Superior temporal gyrus (tissue), 1 donor: ENCODE measurements around the gene SCUBE1.

ENCODE experiments used
- DNase-seq: peaks from one replicate; pipeline ENCODE4 v3.0.0-alpha.2; 2016; ENCODE audit errors: extremely low spot score

Gene SCUBE1

GRCh38 chr22:43260331-43261231 is 82.6 kb downstream of the SCUBE1 start:
- DNase-seq, result no peak

- DNase-seq, result no peak
Observed at GRCh38 chr22:43257961-43258360, 85.2 kb downstream of the SCUBE1 start.

GRCh38 chr22:43257549-43257948 is 85.6 kb downstream of the SCUBE1 start:
- DNase-seq, result no peak

- DNase-seq, result no peak
Observed at GRCh38 chr22:43256976-43257545, 86.1 kb downstream of the SCUBE1 start.

GRCh38 chr22:43256569-43256968 is 86.6 kb downstream of the SCUBE1 start:
- DNase-seq, result no peak

GRCh38 chr22:43255299-43255698 is 87.9 kb downstream of the SCUBE1 start:
- no peak for DNase-seq

- no peak for DNase-seq
Observed at GRCh38 chr22:43253839-43254238, 89.3 kb downstream of the SCUBE1 start.

- DNase-seq, result no peak
Observed at GRCh38 chr22:43252319-43252718, 90.9 kb downstream of the SCUBE1 start.

- DNase-seq, result no peak
Observed at GRCh38 chr22:43249789-43250471, 93.2 kb downstream of the SCUBE1 start.

GRCh38 chr22:43247546-43248260 is 95.5 kb downstream of the SCUBE1 start:
- DNase-seq, result no peak

GRCh38 chr22:43246188-43246587 is 97.0 kb downstream of the SCUBE1 start:
- DNase-seq, result no peak

- DNase-seq, result no peak
Observed at GRCh38 chr22:43245717-43246116, 97.5 kb downstream of the SCUBE1 start.

- DNase-seq, result no peak
Observed at GRCh38 chr22:43244803-43245527, 98.2 kb downstream of the SCUBE1 start.

GRCh38 chr22:43244402-43244801 is 98.8 kb downstream of the SCUBE1 start:
- DNase-seq, result no peak

GRCh38 chr22:43243324-43243723 is 99.8 kb downstream of the SCUBE1 start:
- DNase-seq, result no peak

GRCh38 chr22:43242627-43243026 is 100.5 kb downstream of the SCUBE1 start:
- DNase-seq, result no peak

GRCh38 chr22:43241699-43242386 is 101.3 kb downstream of the SCUBE1 start:
- DNase-seq, result no peak

- no peak for DNase-seq
Observed at GRCh38 chr22:43241138-43241597, 102.0 kb downstream of the SCUBE1 start.

GRCh38 chr22:43240614-43241013 is 102.6 kb downstream of the SCUBE1 start:
- no peak for DNase-seq

- no peak for DNase-seq
Observed at GRCh38 chr22:43239956-43240355, 103.2 kb downstream of the SCUBE1 start.
